GM06990 (cell line): ENCODE results near the gene VTI1B.
"Not testable (repeated sequence)": the region's sequence is repeated elsewhere in the genome, so short reads cannot be mapped to it uniquely, and the experiment has no call there.

ENCODE experiments used
- DNase-seq: peaks from one replicate; pipeline ENCODE4 v3.0.0-alpha.2; 2011; ENCODE audit not compliant: insufficient read length; ENCODE audit errors: extremely low read depth
- H3K27me3 ChIP-seq: replicated peaks from 2 replicates; pipeline ENCODE4 v1.6.0; 2011; ENCODE audit warnings: low read length; ENCODE audit not compliant: control insufficient read depth, insufficient read depth
- H3K36me3 ChIP-seq: 2 replicates; pipeline ENCODE4 v1.5.1; 2011; ENCODE audit warnings: low read length; ENCODE audit not compliant: control insufficient read depth, insufficient read depth
- H3K4me3 ChIP-seq: replicated peaks from 2 replicates; pipeline ENCODE4 v1.5.1; 2011; ENCODE audit warnings: low read depth, mild to moderate bottlenecking, control low read depth, low read length
- CTCF ChIP-seq: IDR thresholded peaks from 2 replicates; pipeline ENCODE4 v1.5.1; 2011; ENCODE audit warnings: low read length, control low read depth, mild to moderate bottlenecking, inconsistent platforms; ENCODE audit not compliant: insufficient read depth, poor library complexity, severe bottlenecking

VTI1B gene

GRCh38 chr14:67717048-67717447 is 42.6 kb upstream of the VTI1B start:
- Histone ChIP-seq H3K36me3 (no peaks in the 10 kb centered on the region), H3K27me3 (no peaks in the 10 kb centered on the region; the same call in 1 of the 2 replicates), H3K4me3 (no peak overlapping the region)
- no peak for DNase-seq
- TF ChIP-seq CTCF, result no peak

GRCh38 chr14:67710209-67710608 is 35.8 kb upstream of the VTI1B start:
- no peaks in the 10 kb centered on the region for H3K27me3 ChIP-seq
- DNase-seq, result no peak
- no peak overlapping the region for H3K4me3 ChIP-seq
- no peaks in the 10 kb centered on the region for H3K36me3 ChIP-seq
- no peak for TF ChIP-seq CTCF

- not testable (repeated sequence) for DNase-seq, H3K4me3 ChIP-seq, H3K27me3 ChIP-seq, H3K36me3 ChIP-seq
These were observed 35.4 kb upstream of the VTI1B start for GRCh38 chr14:67709796-67710195.

GRCh38 chr14:67709346-67709745 is 34.9 kb upstream of the VTI1B start:
- H3K4me3 ChIP-seq, DNase-seq, H3K27me3 ChIP-seq: not testable (repeated sequence)

GRCh38 chr14:67705211-67705610 is 30.8 kb upstream of the VTI1B start:
- no peaks in the 10 kb centered on the region for H3K27me3 ChIP-seq
- no peak overlapping the region for H3K4me3 ChIP-seq
- TF ChIP-seq CTCF, result no peak
- H3K36me3 ChIP-seq, result no peaks in the 10 kb centered on the region
- no peak for DNase-seq

More at GRCh38 chr14:67709346-67709745, 34.9 kb upstream of the VTI1B start:
- not testable (repeated sequence) for H3K36me3 ChIP-seq

- no peak overlapping the region for H3K4me3 ChIP-seq
- peak; percentile 64 for TF ChIP-seq CTCF
- no peaks in the 10 kb centered on the region for H3K27me3 ChIP-seq
- no peaks in the 10 kb centered on the region for H3K36me3 ChIP-seq
- DNase-seq, result peak; percentile 39
These were observed 30.2 kb upstream of the VTI1B start for GRCh38 chr14:67704484-67705089.

GRCh38 chr14:67703997-67704396 is 29.6 kb upstream of the VTI1B start:
- TF ChIP-seq CTCF, result no peak

GRCh38 chr14:67701492-67701891 is 27.1 kb upstream of the VTI1B start, which contains the start of gene RDH12:
Gene RDH12, plus strand, starts transcription at chr14:67701886. Its CDS starts 20,757 bp downstream, at chr14:67722643.
- not testable (repeated sequence) for H3K27me3 ChIP-seq, H3K36me3 ChIP-seq, DNase-seq, H3K4me3 ChIP-seq

More at GRCh38 chr14:67703997-67704396, 29.6 kb upstream of the VTI1B start:
- no peak overlapping the region for H3K4me3 ChIP-seq
- no peaks in the 10 kb centered on the region for H3K36me3 ChIP-seq
- no peak for DNase-seq
- H3K27me3 ChIP-seq, result no peaks in the 10 kb centered on the region
